WTC11 (cell line): ENCODE data around the gene TPRG1L.

Experiments
- ATF1 ChIP-seq: sonication (generic); formaldehyde crosslinking; IDR thresholded peaks from 2 replicates; pipeline ENCODE4 v1.8.1; 2023; ENCODE audit warnings: mild to moderate bottlenecking, moderate library complexity, missing genetic modification reagents
- JUN ChIP-seq: sonication (generic); formaldehyde crosslinking; IDR thresholded peaks from 2 replicates; pipeline ENCODE4 v1.8.0; 2023; ENCODE audit warnings: mild to moderate bottlenecking, missing genetic modification reagents
- KAT7 ChIP-seq: sonication (generic); formaldehyde crosslinking; IDR thresholded peaks from 2 replicates; pipeline ENCODE4 v1.8.1; 2023; ENCODE audit warnings: missing genetic modification reagents, mild to moderate bottlenecking, borderline replicate concordance
- NFE2L1 ChIP-seq: sonication (generic); formaldehyde crosslinking; IDR thresholded peaks from 2 replicates; pipeline ENCODE4 v1.8.1; 2023; ENCODE audit warnings: missing genetic modification reagents
- NR3C1 ChIP-seq: sonication (generic); formaldehyde crosslinking; conservative IDR thresholded peaks from 2 replicates; pipeline ENCODE4 v1.8.1; 2023; ENCODE audit warnings: low read depth, mild to moderate bottlenecking, missing genetic modification reagents
- ZNF138 ChIP-seq: sonication (generic); formaldehyde crosslinking; conservative IDR thresholded peaks from 2 replicates; pipeline ENCODE4 v1.8.1; 2022; ENCODE audit warnings: mild to moderate bottlenecking, moderate library complexity, missing genetic modification reagents
- ZNF263 ChIP-seq: sonication (generic); formaldehyde crosslinking; IDR thresholded peaks from 2 replicates; pipeline ENCODE4 v1.8.1; 2022; ENCODE audit warnings: low read depth, mild to moderate bottlenecking, moderate library complexity, missing genetic modification reagents
- TF ChIP-seq, protein P1 (sequence below): fragments of 200-600 bp; IDR thresholded peaks from 2 replicates; pipeline ENCODE4 v1.8.0; 2022; ENCODE audit warnings: antibody characterized with exemption
- TF ChIP-seq, protein P2 (sequence below): sonication (generic); formaldehyde crosslinking; IDR thresholded peaks from 2 replicates; pipeline ENCODE4 v1.8.0; 2022; ENCODE audit warnings: mild to moderate bottlenecking, missing genetic modification reagents
- TF ChIP-seq, protein P3 (sequence below): sonication (generic); formaldehyde crosslinking; IDR thresholded peaks from 2 replicates; pipeline ENCODE4 v1.8.1; 2022; ENCODE audit warnings: low read depth, missing genetic modification reagents, borderline replicate concordance
- TF ChIP-seq, protein P4 (sequence below): sonication (generic); formaldehyde crosslinking; IDR thresholded peaks from 2 replicates; pipeline ENCODE4 v1.8.0; 2022; ENCODE audit warnings: mild to moderate bottlenecking, missing genetic modification reagents
- TF ChIP-seq, protein P5 (sequence below): sonication (generic); formaldehyde crosslinking; IDR thresholded peaks from 2 replicates; pipeline ENCODE4 v1.8.1; 2023; ENCODE audit warnings: mild to moderate bottlenecking, moderate library complexity, missing genetic modification reagents
- TF ChIP-seq, protein P6 (sequence below): sonication (generic); formaldehyde crosslinking; IDR thresholded peaks from 2 replicates; pipeline ENCODE4 v1.8.0; 2023; ENCODE audit warnings: missing genetic modification reagents, mild to moderate bottlenecking, borderline replicate concordance

DNA sequence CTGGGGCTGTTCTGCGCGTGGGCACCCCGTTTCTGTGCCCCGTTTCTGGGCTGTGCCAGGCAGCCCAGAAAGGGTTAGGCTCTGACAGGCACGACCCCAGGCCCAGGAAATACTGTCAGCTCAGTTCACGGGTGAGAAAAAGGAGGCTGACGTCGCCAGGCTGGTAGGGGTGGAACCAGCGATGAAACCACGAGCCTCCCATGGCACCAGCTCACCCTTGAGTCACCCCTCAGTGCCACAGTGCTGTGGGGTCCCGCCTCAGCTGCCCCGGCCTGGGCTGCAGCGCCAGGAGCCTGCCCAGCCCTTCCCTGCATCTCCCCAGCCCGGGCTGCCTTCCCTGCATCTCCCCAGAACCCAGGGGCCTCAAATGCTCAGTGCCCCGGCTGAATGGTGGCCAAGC is 25.0 kb upstream of the TPRG1L start:
- TF ChIP-seq, protein P1, sequence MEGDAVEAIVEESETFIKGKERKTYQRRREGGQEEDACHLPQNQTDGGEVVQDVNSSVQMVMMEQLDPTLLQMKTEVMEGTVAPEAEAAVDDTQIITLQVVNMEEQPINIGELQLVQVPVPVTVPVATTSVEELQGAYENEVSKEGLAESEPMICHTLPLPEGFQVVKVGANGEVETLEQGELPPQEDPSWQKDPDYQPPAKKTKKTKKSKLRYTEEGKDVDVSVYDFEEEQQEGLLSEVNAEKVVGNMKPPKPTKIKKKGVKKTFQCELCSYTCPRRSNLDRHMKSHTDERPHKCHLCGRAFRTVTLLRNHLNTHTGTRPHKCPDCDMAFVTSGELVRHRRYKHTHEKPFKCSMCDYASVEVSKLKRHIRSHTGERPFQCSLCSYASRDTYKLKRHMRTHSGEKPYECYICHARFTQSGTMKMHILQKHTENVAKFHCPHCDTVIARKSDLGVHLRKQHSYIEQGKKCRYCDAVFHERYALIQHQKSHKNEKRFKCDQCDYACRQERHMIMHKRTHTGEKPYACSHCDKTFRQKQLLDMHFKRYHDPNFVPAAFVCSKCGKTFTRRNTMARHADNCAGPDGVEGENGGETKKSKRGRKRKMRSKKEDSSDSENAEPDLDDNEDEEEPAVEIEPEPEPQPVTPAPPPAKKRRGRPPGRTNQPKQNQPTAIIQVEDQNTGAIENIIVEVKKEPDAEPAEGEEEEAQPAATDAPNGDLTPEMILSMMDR: no peak
- TF ChIP-seq ATF1 (CRISPR knock-in tag) (no peak), ZNF138 (CRISPR knock-in tag) (no peak), NFE2L1 (CRISPR knock-in tag) (no peak), JUN (CRISPR knock-in tag) (no peak), NR3C1 (CRISPR knock-in tag) (no peak), ZNF263 (no peak), KAT7 (CRISPR knock-in tag) (no peak)
- TF ChIP-seq, protein P2, sequence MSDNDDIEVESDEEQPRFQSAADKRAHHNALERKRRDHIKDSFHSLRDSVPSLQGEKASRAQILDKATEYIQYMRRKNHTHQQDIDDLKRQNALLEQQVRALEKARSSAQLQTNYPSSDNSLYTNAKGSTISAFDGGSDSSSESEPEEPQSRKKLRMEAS: no peak
- TF ChIP-seq, protein P3, sequence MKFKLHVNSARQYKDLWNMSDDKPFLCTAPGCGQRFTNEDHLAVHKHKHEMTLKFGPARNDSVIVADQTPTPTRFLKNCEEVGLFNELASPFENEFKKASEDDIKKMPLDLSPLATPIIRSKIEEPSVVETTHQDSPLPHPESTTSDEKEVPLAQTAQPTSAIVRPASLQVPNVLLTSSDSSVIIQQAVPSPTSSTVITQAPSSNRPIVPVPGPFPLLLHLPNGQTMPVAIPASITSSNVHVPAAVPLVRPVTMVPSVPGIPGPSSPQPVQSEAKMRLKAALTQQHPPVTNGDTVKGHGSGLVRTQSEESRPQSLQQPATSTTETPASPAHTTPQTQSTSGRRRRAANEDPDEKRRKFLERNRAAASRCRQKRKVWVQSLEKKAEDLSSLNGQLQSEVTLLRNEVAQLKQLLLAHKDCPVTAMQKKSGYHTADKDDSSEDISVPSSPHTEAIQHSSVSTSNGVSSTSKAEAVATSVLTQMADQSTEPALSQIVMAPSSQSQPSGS: no peak
- TF ChIP-seq, protein P4, sequence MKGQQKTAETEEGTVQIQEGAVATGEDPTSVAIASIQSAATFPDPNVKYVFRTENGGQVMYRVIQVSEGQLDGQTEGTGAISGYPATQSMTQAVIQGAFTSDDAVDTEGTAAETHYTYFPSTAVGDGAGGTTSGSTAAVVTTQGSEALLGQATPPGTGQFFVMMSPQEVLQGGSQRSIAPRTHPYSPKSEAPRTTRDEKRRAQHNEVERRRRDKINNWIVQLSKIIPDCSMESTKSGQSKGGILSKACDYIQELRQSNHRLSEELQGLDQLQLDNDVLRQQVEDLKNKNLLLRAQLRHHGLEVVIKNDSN (CRISPR knock-in tag): no peak
- TF ChIP-seq, protein P5, sequence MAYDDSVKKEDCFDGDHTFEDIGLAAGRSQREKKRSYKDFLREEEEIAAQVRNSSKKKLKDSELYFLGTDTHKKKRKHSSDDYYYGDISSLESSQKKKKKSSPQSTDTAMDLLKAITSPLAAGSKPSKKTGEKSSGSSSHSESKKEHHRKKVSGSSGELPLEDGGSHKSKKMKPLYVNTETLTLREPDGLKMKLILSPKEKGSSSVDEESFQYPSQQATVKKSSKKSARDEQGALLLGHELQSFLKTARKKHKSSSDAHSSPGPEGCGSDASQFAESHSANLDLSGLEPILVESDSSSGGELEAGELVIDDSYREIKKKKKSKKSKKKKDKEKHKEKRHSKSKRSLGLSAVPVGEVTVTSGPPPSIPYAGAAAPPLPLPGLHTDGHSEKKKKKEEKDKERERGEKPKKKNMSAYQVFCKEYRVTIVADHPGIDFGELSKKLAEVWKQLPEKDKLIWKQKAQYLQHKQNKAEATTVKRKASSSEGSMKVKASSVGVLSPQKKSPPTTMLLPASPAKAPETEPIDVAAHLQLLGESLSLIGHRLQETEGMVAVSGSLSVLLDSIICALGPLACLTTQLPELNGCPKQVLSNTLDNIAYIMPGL (CRISPR knock-in tag): no peak
- TF ChIP-seq, protein P6, sequence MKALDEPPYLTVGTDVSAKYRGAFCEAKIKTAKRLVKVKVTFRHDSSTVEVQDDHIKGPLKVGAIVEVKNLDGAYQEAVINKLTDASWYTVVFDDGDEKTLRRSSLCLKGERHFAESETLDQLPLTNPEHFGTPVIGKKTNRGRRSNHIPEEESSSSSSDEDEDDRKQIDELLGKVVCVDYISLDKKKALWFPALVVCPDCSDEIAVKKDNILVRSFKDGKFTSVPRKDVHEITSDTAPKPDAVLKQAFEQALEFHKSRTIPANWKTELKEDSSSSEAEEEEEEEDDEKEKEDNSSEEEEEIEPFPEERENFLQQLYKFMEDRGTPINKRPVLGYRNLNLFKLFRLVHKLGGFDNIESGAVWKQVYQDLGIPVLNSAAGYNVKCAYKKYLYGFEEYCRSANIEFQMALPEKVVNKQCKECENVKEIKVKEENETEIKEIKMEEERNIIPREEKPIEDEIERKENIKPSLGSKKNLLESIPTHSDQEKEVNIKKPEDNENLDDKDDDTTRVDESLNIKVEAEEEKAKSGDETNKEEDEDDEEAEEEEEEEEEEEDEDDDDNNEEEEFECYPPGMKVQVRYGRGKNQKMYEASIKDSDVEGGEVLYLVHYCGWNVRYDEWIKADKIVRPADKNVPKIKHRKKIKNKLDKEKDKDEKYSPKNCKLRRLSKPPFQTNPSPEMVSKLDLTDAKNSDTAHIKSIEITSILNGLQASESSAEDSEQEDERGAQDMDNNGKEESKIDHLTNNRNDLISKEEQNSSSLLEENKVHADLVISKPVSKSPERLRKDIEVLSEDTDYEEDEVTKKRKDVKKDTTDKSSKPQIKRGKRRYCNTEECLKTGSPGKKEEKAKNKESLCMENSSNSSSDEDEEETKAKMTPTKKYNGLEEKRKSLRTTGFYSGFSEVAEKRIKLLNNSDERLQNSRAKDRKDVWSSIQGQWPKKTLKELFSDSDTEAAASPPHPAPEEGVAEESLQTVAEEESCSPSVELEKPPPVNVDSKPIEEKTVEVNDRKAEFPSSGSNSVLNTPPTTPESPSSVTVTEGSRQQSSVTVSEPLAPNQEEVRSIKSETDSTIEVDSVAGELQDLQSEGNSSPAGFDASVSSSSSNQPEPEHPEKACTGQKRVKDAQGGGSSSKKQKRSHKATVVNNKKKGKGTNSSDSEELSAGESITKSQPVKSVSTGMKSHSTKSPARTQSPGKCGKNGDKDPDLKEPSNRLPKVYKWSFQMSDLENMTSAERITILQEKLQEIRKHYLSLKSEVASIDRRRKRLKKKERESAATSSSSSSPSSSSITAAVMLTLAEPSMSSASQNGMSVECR (CRISPR knock-in tag): no peak
